GM12892 (cell line): ENCODE measurements around the gene OSBPL5.

ENCODE experiments used
- DNase-seq: peaks from one replicate; pipeline ENCODE4 v3.0.0; 2011; ENCODE audit not compliant: insufficient read length
- FAIRE-seq: peaks from 2 replicates; lab custom pipeline; 2011; peaks lifted over from hg19 to GRCh38; lab: Jason Lieb, UNC
- POLR2A ChIP-seq: IDR thresholded peaks from 2 replicates; pipeline ENCODE4 v1.6.1; 2011; ENCODE audit warnings: low read depth, low read length, control low read depth
- POLR2AphosphoS5 ChIP-seq: IDR thresholded peaks from 2 replicates; pipeline ENCODE4 v1.6.1; 2011; ENCODE audit warnings: low read depth, low read length, control low read depth
- TAF1 ChIP-seq: IDR thresholded peaks from 2 replicates; pipeline ENCODE4 v1.6.1; 2011; ENCODE audit warnings: low read depth, mild to moderate bottlenecking, control low read depth, low read length, borderline replicate concordance

The OSBPL5 gene

DNA sequence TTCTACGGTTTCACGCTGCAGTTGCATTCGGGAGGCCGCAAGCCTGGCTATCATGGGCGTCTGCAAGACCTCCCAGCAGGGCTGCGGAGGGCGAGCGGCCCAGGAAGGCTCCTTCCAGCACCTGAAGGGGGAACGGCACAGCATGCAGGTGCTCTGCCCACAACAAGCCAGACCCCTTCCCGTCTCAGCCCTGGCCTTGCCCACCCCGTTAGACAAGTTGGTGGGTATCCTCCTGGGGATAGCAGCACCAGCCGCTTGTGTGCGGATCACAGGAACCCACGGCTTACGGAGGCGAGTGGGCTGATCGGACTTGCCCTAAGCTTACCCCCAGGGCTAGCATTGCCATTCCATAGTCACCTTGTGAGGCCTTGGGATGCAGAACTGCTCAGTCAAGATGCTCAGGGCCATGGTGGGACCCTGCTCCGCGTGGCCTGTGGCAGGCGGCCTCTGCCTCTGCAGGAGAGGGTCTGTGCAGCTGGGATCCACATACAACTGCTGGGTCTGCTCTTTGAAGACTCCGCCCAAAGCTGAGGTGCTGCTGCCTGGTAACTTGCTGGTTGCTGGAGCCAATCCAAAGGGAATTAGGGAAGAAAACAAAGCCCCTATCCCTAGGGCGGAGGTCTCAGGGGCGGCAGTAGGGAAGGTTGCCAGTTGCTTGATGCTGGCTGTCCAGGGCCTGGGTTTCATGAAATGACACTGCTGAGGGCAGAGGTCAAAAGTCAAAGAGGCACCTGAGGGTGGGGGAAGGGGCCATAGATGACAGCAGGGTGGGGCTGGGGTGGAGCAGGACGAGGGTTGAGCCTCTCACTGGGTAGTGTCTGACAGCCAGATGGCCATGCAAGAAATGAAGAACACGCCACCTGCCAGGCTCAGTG, 1.4 kb upstream of the OSBPL5 start:
- FAIRE-seq (no peak), DNase-seq (no peak)
- TF ChIP-seq TAF1 = no peak

- DNase-seq (no peak), FAIRE-seq (no peak)
- no peak for TF ChIP-seq POLR2A
- no peak for TF ChIP-seq POLR2AphosphoS5
- TF ChIP-seq TAF1 = no peak
Observed at GRCh38 chr11:3165916-3166267, 782 bp upstream of the OSBPL5 start.

DNA sequence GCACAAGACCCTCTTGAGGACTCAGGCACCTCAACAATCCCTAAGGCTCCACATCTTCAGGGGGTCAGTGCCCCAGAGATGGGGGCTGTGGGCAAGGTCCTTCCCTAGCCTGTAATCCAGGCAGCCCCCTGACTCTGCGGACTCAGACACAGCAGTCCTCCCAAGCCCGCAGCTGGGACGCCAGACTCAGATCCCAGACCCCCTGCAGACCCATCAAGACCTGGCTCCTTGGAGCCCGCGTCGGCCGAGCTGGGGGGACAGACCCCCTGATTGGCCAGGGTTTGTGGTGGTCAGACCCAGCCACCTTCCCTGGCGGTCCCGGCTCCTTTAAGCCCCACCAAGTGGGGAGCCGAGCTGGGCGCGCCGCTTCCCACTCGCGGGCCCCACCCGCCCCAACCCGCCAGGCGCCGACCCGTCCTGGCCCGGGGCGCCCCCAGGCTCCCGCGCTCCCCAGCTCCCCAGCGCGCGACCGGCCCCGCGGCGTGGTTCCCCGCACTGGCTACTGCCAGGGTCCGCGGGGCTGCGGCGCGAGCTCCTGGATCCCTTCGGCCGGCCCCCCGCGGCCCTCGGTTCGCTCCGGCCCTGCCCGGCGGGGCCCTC, 458 bp downstream of the OSBPL5 start:
- DNase-seq (no peak), FAIRE-seq (no peak)
- TF ChIP-seq TAF1 (no peak), POLR2AphosphoS5 (no peak), POLR2A (no peak)

DNA sequence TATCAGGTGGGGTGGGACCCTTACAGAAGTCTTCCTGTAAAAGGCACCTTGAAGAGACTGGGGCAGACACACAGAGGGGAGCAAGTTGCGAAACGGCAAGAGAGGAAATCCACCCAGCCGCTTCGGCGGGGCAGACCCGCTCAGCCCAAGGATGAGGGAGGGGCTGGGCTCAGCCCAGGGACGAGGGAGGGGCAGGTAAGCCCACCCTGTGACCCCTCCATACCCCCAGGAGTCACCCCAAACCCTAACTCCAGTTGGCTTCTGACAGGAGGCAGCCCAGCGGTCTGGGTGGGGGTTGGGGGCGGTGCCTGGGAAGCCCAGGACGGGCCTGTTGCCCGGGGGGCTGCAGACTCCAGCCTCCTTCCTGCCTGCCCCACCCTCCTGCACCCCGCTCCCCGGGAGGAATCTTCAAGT, 965 bp downstream of the OSBPL5 start:
- TF ChIP-seq POLR2A (no peak), TAF1 (no peak), POLR2AphosphoS5 (no peak)
- FAIRE-seq (no peak), DNase-seq (no peak)

GRCh38 chr11:3163241-3163981, 1.7 kb downstream of the OSBPL5 start:
- FAIRE-seq = no peak
- DNase-seq = no peak
- TF ChIP-seq TAF1 (no peak), POLR2AphosphoS5 (no peak), POLR2A (no peak)

DNA sequence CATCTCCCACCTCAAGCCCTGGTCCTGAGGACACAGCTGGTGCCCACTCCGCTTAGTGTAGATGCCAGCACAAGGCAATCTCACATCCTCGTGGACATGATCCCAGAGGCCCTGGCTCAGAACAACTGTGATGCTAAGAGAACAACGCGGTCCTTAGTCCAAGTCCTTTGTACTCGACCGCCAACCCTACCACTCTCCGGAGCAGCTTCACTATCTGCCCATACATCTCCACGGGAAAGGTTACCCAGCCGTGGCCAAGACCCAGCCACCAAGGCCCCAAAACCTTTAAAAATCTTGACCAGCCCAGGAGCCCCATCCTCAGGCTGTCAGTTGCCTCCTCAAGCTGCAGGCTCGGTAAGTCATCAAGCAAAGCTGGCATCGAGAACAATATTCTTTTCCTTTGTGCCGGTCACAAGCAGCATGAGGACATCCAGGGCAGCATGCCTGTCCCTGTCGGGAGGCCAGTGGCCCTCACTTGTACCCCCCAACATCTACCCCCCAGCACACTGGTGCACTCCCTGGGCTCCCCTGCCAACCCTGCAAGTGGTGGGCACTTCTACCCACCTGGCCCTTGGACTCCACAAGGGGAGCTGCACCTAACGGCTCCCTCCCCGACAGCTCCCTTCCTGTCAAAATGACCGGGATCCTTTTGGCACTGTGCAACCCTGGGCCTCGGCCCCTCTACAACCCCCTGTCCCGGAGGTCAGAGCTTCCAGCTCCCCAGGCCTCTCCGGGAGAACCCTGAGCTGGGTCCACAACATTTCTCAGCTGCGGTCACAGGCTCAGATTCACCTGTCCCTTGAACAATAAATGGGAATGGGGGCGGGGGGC, 2.5 kb downstream of the OSBPL5 start:
- TF ChIP-seq POLR2A = no peak
- no peak for TF ChIP-seq POLR2AphosphoS5
- TF ChIP-seq TAF1 = no peak
- FAIRE-seq (no peak), DNase-seq (no peak)

DNA sequence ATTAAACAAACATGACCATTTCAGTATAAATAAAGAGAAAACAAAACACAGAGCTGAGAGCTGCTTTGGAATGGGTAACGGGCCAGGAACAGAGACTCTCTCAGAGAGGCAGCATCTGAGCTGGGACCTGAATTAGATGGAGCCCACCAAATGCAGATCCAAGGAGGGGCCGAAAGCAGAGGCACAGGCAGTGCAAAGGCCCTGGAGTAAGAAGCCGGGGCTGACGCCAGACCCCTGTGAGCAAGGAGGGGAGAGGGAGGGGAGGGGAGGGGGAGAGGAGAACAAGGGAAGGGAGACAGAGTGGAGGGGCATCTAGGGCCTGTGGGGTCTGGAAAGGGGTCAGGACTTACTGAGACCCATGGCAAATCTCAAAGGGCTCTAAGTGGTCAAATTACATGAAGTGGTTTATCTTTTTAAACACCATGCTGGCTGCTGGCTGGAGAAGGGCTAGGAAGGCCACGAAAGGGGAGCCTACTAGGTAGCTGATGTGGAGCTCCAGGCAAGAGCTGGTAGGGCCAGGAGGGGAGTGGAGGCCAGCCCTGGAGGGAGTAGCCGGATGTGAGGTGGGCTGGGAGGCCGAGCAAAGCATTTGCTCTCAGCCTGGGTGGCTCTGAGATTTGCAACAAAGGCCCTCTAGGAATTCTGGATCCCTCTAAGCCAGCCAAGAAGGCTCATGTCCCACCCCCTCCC, 3.2 kb downstream of the OSBPL5 start:
- DNase-seq (no peak), FAIRE-seq (no peak)
- TF ChIP-seq POLR2A (no peak), TAF1 (no peak), POLR2AphosphoS5 (no peak)

DNA sequence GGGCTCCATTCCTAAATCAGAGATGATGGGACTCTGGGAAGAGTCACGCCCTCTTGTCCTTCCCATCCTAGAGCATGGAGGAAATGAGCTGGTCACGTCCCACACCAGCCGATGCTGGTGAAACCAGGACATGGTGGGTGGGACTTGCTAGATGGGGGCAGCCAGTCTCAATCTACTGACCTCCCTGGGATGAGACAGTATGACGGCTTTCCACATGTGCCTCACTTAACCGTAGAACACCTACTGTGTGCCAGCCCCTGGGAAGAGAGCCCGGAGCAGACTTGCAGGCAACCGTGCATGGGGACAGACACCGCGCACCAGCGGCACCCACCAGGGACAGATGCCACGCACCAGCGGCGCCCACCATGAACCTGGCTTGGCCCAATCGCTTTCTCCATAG, 3.8 kb downstream of the OSBPL5 start:
- TF ChIP-seq POLR2AphosphoS5 = no peak
- no peak for TF ChIP-seq TAF1
- TF ChIP-seq POLR2A = no peak
- no peak for FAIRE-seq
- no peak for DNase-seq

GRCh38 chr11:3160252-3161031, 4.7 kb downstream of the OSBPL5 start:
- FAIRE-seq (no peak), DNase-seq (no peak)
- no peak for TF ChIP-seq POLR2AphosphoS5
- no peak for TF ChIP-seq POLR2A
- no peak for TF ChIP-seq TAF1
